DMS153 treated with DMSO at 0.1 percent for 48 hours (cell line): ENCODE results near the gene HTT.

Experiments used
- DNase-seq: peaks from one replicate; lab custom pipeline; 2025; ENCODE audit not compliant: unreplicated experiment; lab: John Stamatoyannopoulos, UW

HTT gene

DNA sequence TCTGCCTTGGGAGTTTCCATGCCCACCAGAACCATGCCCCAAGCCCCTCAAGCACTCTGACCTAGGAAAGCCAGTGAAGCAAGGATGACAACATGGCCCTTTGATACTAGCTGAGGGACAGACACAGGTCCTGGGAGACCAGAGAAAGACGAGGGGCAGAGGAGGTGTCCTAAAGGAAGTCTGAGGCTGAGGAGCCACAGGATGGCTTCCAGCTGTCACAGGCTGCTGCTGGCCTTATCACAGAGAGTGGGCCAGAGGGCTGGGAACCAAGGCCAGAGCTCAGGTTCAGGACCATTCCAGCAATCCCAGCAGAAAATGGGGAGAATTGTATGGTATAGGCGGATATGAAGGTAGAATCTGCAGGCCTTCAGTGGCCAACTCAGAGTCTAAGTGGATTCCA, 142.8 kb downstream of the HTT start:
- no peak for DNase-seq

DNA sequence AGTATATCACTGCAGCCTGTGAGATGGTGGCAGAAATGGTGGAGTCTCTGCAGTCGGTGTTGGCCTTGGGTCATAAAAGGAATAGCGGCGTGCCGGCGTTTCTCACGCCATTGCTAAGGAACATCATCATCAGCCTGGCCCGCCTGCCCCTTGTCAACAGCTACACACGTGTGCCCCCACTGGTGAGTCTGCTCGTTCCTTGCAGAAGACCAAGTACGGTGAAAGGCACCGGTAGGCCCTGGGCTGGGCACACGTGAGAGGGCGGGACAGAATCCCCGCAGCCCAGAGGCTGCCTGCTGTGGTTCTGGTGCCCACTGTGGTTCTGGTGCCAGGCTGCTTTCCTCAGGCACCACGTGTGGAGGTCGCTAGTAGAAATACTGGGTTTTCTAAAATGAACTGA, 143.3 kb downstream of the HTT start:
- DNase-seq, result no peak

DNA sequence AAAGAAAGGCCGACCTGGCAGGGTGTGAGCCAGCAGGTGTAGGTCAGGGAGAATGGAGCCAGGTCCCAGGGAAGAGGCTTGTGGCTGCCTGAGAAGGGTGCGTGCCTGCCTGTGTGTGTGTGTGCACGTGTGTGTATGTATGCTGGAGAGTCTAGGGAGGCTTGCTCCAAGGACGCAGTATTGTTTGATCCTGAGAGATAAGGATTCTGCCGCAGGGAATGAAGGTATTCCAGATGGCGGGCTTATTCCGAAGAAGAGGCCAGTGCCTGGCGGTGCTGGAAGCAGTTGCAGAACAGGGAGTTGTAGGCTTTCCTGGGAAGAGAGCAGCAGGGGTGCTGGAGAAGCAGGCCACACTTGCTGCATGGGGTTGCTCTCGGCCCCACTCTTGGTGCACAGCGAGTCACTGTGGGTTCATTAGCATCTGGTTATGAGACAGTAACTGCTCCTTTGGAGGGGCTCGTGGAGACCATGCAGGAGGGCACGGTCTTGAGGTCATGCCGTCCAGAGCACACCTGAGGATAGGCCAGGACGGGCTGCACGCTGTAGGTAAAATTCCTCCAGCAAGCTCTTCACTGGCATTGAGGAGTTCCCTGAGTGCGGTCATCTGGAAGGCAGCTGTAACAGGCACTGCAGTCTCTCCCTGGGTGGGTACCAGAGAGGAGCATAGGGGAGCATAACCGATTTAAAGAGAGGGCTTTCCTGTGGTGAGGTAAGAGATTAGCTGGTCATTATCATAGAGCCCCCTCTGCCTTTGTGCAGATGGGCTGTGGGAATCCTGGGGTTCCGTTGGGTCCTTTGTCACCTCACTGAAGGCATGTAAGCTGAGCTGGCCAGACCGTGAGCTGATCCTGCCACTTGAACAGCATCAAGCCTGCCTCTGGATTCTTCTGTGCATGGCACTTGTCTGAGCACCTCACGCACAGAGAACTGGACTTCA, 144.6 kb downstream of the HTT start:
- no peak for DNase-seq

DNA sequence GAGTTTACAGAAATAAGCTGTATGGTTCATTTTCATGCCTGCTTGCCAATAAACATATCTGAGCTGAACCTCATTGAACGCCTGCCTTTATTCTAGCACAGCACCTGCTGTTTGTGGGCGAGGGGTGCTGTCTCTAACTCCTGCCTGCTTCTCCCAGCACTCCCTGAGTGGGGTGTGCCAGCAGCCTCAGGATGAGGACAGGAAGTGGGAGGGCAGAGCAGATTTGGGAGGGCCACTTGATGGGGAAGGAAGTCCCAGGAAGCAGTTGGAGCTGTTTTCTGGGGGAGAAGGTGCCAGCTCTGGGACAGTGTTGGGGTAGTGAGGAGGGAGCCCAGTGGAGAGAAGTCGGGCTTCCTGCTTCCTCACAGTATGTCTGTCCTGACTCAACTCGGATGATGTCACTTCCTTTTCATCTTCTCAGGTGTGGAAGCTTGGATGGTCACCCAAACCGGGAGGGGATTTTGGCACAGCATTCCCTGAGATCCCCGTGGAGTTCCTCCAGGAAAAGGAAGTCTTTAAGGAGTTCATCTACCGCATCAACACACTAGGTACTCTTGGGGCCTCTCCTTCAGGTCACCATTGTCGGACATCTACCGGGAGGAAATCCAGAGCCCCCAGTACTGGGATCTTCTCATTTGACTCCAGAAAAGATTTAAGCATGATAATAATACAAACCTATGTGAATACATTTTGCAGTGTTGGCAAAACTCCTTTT, 145.4 kb downstream of the HTT start:
- DNase-seq, result no peak

DNA sequence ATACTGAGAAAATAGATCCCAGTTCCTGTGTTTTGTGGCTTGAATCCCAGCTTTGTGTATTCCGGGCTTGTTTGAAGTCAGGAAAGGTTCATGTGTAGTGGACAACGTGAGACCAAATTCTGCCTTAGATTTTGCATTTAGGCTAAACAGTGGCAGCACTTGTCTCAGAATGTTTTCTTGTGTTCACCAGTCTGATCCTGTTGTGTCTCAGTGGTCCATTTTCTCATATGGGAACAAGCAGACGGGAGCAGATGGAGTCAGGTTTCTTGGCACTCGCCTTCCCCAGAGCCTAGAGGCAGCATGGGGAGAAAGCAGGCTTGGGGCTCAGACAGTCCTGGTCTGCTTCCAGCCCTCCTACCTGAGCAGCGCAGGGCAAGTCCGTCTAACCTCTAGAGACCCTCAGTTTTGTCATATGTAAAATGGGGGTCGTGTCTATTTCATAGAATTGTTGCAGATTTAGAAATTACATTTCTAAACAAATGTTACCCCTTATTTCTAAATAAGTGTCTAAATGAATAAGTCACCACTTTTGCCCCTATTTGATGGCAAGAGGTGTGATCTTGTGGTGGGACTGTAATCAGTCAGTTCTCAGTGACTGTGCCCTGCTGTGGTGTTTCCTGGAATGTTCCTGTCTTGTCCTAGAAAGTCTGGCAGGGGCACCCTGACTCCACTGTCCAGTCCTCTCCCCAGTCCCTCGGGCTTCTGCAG, 146.1 kb downstream of the HTT start:
- no peak for DNase-seq

DNA sequence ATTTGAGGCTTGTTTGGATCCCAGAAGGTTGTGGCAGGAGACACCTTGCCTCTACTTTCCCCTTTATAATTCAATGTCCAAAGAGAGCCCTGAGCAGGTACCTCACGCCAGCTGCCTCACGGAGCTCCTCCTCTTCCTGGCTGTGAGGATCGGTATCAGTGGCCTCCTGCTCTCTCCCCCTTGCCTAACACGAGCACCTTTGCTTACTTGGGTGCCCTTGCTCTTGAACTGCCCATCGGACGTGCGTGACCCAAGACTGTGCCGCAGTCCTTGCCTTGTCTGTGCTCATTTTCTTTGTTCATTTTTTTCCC, 146.7 kb downstream of the HTT start:
- DNase-seq, result no peak

DNA sequence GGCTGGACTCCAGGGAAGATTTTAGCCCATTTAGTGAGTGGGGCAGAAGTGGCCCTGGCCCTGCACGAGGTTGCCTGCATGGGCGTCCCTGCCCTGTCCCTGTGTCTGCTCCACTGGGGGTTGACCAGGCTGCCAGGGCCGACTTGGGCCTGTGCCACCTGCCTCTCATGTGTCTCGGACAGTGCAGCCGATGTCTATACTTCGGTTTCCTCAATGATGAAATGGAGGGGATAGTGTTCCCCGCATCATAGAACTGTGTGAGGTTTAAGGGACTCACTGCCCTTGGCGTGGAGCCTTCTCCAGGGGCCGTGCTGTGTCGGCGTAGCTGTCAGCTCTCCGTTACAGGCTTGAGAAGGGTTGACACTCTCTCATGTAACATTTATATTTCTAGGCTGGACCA, 147.5 kb downstream of the HTT start:
- DNase-seq, result no peak

DNA sequence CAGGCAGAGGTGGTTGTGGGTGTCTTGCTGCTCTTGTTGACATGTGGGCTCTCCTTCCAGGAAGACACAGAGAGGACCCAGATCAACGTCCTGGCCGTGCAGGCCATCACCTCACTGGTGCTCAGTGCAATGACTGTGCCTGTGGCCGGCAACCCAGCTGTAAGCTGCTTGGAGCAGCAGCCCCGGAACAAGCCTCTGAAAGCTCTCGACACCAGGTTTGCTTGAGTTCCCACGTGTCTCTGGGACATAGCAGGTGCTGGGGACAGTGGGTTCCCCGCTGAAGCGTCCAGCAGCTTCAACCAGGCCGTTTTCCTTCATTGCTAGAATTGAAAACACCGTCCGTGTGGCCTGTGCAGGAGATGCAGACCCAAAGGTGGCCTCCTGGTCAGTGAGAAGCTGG, 148.9 kb downstream of the HTT start:
- no peak for DNase-seq

DNA sequence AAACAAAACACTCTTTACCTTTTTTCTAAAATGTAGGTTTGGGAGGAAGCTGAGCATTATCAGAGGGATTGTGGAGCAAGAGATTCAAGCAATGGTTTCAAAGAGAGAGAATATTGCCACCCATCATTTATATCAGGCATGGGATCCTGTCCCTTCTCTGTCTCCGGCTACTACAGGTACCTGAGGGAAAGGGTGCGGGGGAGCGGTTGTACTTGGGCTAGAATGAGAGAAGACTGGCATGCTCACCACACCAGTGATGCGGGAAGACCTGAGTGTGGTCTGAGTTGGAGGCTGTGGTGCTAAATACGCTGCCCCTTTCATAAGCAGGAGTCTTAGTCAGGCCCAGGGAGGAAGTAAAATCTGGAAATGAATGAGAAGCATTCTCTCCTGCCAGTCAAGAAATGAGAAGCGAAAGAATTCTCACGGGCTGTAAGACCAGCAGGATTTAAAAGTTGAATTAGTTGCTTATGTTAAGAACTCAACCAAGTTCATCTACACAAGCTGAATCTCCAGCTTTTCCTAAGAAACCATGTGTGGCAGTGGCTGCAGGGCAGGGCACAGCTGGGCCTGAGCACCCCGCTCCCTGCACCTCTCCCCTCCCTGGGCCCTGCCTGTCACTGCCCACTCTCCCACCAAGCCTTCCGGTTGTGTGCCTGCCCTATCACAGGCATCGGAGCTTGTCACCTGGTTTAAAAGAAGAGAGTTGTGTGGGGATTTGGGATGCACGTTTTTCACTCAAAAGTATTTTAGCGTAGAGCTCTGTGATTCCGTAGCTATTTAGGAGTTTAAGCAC, 149.7 kb downstream of the HTT start:
- DNase-seq, result no peak

DNA sequence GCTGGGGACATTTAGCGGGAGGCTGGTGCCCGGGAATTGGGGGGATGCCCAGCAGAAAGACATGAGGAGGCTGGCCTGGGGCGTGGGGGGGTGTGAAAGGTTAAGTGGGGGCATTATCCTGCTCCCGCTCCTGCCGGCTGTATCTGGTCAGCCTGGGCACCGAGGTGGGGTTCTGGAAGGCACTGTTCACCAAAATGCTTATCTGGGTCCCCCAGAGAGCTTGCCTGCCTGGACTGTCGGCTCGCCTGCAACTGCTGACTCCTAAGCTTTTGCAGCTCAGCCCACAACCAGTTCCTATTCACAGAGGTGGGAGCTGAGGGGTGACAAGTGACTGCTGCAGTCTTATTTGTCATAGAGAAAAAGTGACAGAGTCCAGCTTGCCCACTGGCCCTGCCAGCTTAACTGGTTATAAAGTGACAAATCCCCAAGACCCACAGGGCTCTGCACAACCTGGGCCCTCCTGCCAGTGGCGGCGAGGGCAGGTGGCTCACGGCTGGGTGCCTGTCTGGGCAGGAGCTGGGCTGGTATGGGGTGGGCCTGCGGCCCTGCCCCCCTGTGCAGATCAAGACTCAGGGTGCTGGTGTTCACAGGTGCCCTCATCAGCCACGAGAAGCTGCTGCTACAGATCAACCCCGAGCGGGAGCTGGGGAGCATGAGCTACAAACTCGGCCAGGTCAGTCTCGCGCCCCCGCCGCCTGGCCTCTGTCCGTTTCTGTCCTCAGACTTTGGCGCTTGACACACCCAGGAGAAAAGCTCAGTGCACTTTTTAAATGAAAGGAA, 150.8 kb downstream of the HTT start:
- DNase-seq, result no peak

DNA sequence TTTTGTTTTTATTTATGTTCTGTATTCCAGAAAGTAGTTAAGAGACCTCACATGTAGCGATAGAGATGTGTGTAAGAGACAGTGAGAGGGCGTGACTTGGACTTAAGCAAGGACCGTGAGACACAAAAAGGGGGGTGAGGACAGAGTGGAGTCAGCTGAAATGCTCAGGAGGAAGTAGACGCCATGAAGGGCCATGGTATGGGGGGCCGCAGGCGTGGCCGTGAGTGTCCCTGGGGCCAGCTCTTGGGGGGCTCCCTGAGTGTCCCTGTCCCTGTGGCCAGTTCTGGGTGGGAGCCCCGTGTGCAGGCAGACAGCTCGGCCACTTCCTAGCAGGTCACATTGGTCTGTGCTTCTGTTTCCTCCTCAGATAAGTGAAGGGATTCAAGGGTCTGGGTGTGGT, 151.5 kb downstream of the HTT start:
- DNase-seq, result no peak

DNA sequence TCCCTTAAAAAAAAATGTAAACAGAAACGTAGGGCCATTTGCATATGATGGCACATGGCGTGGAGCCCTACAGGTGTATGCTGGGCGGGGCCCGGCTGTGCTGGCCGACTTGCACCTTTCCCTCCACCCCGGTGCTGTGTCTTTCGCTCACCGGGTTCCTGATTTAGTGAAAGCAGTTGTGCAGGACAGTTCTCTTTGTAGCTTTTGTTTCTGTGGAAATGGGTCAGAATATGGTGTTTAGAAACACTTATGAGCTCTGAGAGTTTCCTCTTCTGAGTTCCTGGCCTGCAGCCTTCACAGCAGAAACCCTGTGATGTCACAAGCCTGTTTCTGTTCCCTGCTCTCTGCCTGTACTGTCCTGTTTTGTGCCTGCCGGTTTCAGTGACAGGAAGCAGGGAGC, 152.0 kb downstream of the HTT start:
- no peak for DNase-seq

DNA sequence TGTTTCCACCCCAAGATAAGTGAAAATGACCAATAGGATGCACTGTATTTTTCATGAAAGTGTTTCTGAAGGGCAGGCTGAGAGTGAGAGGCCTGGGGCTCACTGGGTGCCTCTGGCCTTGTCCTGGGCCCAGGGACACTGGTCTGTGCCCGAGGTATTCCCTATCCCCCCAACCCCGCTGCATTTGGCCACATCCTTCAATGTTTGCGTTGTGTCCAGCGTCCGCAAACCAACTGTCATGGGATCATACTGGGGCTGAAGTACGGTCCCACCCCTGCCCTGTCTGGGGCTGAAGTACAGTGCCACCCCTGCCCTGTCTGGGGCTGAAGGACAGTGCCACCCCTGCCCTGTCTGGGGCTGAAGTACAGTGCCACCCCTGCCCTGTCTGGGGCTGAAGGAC, 152.5 kb downstream of the HTT start:
- DNase-seq, result no peak

DNA sequence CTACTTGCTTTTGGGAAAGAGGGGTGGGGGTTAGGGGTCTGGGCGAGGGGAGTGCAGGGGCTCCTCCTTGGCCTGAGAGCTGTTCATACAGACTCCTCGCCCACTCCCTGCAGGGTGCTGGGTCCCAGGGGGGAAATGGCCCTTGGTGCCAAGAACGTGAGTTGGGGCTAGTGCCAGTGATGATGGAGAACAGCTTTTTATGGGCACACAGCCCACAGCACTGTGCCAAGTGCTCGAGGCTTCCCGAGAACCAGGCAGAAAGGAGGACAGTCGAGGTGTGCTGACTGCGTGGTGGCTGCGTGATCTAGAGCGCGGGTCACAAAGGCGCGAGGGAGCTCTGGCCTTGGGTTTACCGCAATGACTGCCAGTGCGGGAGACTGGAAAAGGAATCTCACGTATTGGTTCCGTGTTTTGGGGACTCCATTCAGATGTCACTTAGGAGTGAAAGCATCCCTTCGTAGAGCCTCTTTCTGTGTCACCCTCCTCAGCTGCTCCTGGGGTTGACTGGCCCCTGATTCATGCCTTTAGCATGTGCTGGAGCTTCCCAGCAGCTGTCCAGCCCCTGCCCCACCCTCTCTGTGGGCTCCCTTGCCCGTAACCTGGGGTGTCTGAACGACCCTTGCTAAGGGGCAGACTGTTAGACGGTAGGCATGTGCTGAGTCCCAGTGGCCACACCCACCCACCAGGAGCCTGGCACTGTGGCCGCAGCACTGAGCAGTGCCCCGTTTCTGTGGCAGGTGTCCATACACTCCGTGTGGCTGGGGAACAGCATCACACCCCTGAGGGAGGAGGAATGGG, 153.6 kb downstream of the HTT start:
- DNase-seq, result no peak

DNA sequence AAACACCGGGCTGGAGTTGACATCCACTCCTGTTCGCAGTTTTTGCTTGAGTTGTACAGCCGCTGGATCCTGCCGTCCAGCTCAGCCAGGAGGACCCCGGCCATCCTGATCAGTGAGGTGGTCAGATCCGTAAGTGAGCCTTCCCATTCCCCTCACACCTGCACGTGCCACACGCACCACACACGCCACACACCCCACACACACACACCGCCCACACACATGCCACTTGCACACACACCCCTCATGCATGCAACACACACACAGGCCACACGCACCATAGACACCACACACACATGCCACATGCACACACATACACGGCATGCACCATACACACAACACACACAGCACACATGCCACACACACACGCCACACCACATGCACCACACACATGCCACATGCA, 154.4 kb downstream of the HTT start:
- DNase-seq, result no peak

DNA sequence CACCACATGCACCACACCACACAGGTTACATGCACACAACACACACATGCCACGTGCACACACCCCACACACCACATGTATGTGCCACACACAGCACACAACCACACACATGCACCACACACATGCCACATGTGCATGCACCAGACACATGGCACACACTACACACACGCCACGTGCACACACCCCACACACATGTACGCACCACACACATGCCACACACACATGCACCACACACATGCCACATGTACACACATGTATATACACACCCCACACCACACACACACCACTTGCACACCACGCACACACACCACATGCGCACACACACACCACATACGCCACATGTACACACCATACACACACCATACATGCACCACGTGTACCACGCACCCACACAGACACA, 154.8 kb downstream of the HTT start:
- DNase-seq, result no peak

DNA sequence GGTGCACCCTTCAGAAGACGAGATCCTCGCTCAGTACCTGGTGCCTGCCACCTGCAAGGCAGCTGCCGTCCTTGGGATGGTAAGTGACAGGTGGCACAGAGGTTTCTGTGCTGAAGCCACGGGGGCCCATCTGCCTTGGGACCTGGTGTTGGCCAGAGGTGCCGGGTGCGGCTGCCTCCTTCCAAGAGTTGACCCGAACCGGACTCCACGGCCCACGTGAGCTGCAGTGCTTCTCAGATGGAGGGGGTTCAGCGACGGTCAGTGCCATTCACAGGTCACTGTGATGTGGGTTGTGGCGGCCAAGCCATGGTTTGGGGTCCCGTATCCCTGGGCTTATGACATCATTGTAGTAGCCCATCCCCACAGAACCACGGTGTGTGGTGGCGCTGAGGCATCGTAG, 155.5 kb downstream of the HTT start:
- DNase-seq, result no peak

DNA sequence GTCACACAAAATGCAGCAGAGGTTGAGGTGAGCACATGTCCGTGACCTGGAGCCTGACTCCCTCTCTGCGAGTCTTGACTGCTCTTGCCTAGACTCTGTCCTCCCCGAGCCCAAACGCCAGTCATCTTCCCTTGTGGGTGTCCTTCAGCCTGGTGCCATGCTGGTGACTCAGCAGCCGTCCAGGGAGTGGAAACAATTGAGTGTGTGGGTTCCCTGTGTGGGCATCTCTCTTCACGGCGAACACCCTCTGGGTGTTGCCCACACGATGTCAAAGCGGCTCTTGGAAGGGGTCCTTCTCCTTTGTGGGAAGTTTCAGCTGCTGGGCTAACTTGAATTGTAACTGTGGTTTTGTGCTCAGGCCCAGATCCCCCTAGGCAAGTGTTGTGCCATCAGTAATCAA, 157.0 kb downstream of the HTT start:
- DNase-seq, result no peak

DNA sequence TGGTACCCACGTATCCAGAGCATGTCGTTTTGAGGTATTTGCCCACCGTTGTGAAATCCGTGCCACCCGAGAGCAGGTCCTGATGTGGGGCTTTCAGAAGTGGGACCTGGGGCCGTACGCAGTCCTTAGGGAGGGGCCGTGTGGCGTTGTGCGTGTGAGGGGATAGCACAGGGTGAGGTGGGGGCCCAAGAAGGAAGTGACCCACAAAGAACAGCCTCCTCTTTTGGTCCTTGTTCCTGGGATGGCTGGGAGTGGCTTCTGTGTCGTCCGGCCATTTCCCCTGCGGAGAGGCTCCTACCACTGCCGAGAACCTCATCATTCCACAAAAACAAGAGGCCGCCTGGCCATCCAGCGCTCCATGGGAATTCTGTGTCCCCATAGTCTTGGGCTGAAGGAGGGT, 157.5 kb downstream of the HTT start:
- no peak for DNase-seq

DNA sequence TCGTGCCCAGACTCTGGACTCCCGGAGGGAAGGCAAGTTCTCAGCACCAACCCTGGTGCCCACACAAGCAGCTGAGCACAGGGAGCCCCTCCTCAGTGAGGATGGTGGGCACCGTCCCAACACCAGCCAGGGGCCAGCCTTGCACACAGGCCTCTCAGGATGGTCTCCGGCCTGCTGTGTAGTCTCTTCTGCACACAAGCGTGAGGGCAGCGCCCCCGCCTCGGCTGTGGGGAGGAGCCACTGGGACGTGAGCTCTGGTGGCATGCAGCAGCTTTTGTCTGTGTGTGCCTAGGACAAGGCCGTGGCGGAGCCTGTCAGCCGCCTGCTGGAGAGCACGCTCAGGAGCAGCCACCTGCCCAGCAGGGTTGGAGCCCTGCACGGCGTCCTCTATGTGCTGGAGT, 158.4 kb downstream of the HTT start:
- DNase-seq, result no peak
